GM21737 (cell line): Measurements from ENCODE around the gene CKLF.
"Not testable (repeated sequence)": the region's sequence is repeated elsewhere in the genome, so short reads cannot be mapped to it uniquely, and the experiment has no call there.

Experiments
- ATAC-seq: cut with Tn5 transposase; IDR thresholded peaks from one replicate; pipeline ENCODE4 v1.9.1; 2021; ENCODE audit warnings: mild to moderate bottlenecking, moderate library complexity; ENCODE audit not compliant: unreplicated experiment

The CKLF gene

GRCh38 chr16:66592241-66592640 lies 39.9 kb downstream of the CKLF start:
- no peak for ATAC-seq

GRCh38 chr16:66592814-66593213 lies 40.4 kb downstream of the CKLF start:
- no peak for ATAC-seq

GRCh38 chr16:66594739-66595138 lies 42.4 kb downstream of the CKLF start:
- no peak for ATAC-seq

GRCh38 chr16:66596559-66596958 lies 44.2 kb downstream of the CKLF start:
- not testable (repeated sequence) for ATAC-seq

GRCh38 chr16:66596986-66597848 lies 44.8 kb downstream of the CKLF start:
- no peak for ATAC-seq

- ATAC-seq, result no peak
These were observed 45.7 kb downstream of the CKLF start for GRCh38 chr16:66598111-66598510.

GRCh38 chr16:66599726-66600125 lies 47.4 kb downstream of the CKLF start:
- no peak for ATAC-seq

GRCh38 chr16:66600477-66600876 lies 48.1 kb downstream of the CKLF start:
- ATAC-seq, result no peak

- no peak for ATAC-seq
These were observed 49.1 kb downstream of the CKLF start for GRCh38 chr16:66601471-66601870.

- ATAC-seq, result no peak
These were observed 51.4 kb downstream of the CKLF start for GRCh38 chr16:66603537-66604375.

GRCh38 chr16:66604376-66605176 lies 52.2 kb downstream of the CKLF start, which contains the start of gene CMTM3:
Gene CMTM3, plus strand, starts transcription at chr16:66604704. Its CDS starts 102 bp downstream, at chr16:66604806.
- no peak for ATAC-seq

GRCh38 chr16:66605177-66605978 lies 53.0 kb downstream of the CKLF start:
- ATAC-seq, result no peak

GRCh38 chr16:66605979-66606751 lies 53.8 kb downstream of the CKLF start:
- peak; percentile 50 for ATAC-seq

- ATAC-seq, result no peak
These were observed 56.1 kb downstream of the CKLF start for GRCh38 chr16:66608241-66609138.

- no peak for ATAC-seq
These were observed 56.7 kb downstream of the CKLF start for GRCh38 chr16:66609139-66609510.

GRCh38 chr16:66610111-66610820 lies 57.9 kb downstream of the CKLF start:
- ATAC-seq, result no peak

- ATAC-seq, result not testable (repeated sequence)
These were observed 59.5 kb downstream of the CKLF start for GRCh38 chr16:66611911-66612310.

- ATAC-seq, result no peak
These were observed 60.0 kb downstream of the CKLF start for GRCh38 chr16:66612422-66612821.
